ENCODE data around the gene NOS1AP. TPM values are rescaled to one million over a fixed set of nuclear protein-coding genes. Genes with fewer than 3 reads are reported as not detected.
"Not testable (repeated sequence)": the region's sequence is repeated elsewhere in the genome, so short reads cannot be mapped to it uniquely, and the experiment has no call there.

NOS1AP gene
- total RNA-seq, 1 donor from 2014 or later = 2.1 TPM

DNA sequence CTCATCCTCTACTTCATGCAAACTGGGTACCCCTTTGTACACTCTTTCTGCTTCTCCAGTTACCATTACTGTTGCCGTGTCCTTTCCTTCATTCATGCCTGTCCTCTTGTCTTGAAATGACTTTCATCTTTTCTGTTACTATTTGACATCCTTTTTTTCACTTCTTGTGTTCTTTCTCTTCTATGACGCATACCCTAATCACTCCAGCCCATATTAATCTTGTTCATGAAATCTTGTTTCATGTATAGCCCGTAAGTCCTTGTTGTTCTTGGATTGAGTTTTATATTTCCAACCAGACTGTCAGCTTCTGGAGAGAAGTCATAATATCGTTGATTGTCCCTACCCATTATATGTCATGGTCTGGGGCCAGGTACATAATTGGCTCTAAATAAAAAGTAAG is 126.1 kb downstream of the NOS1AP start:
- DNase-seq = no peak

DNA sequence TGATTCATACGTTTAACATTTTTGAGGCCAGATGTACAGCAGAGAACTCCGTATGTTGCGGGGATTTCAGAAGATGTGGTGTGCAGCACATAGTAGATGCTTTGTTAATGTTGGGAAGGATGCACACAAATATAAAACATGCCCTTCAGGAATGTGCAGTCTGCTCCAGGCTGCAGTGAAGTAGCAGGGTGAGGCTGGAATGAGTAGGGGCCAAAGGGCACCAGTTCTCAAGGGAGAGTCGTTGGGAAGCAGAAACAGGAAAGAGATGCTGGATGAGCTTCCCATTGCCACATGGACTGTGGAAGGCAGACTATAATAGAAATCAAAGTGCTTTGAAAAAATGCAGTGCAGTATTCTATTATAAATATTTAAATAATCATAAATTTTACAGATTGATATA is 126.9 kb downstream of the NOS1AP start:
- DNase-seq = no peak

GRCh38 chr1:162197041-162197531 is 127.6 kb downstream of the NOS1AP start:
- DNase-seq = no peak

DNA sequence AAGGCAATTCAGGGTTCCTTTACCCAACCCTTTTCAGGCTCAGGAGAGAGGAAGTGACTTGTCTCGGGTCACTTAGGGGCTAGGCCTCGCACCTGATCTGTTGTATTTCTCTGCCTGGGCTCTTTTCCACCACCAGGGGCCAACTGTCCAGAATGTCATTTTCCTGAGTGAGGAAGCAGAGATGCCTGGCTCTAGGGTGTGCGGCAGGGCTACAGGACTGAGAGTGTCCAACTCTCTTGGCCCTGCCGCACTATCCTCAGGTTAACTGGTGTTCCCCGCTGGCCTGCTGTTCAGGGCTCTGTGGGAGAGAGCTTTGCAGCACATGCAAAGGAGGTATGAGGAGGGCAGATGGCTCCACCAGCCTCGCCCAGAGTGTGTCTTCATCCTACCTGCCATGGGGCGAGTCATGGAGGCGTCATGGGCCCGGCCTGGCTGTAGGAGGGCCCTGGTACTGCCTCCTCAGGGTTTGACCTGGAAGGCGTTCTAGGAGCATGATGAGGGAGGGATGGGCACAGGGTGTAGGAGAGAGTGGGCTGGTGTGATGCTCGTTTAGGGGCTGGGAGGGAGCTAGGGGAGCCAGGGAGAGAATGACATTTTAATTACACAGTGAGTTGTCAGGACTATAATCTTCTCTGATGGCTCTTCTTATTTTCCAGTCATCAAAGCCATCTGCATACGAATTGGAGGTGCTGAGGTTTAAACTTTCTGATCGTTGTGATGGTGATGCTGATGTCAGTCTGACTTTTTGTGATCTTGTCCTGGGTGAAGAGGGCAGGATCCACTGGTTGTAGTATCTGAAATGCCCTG is 128.3 kb downstream of the NOS1AP start:
- no peak for DNase-seq

GRCh38 chr1:162200096-162200847 is 130.8 kb downstream of the NOS1AP start:
- DNase-seq = no peak

DNA sequence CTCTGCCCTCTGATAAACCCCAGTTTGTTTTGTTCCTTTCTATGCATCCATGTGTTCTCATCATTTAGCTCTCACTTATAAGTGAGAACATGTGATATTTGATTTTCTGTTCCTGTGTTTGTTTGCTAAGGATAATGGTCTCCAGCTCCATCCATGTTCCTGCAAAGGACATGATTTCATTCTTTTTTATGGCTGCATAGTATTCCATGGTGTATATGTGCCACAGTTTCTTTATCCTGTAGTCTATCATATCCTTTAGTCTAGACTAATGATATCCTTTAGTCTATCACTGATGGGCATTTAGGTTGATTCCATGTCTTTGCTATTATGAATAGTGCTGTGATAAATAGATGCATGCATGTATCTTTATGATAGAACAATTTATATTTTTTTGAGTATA is 131.6 kb downstream of the NOS1AP start:
- DNase-seq = not testable (repeated sequence)

DNA sequence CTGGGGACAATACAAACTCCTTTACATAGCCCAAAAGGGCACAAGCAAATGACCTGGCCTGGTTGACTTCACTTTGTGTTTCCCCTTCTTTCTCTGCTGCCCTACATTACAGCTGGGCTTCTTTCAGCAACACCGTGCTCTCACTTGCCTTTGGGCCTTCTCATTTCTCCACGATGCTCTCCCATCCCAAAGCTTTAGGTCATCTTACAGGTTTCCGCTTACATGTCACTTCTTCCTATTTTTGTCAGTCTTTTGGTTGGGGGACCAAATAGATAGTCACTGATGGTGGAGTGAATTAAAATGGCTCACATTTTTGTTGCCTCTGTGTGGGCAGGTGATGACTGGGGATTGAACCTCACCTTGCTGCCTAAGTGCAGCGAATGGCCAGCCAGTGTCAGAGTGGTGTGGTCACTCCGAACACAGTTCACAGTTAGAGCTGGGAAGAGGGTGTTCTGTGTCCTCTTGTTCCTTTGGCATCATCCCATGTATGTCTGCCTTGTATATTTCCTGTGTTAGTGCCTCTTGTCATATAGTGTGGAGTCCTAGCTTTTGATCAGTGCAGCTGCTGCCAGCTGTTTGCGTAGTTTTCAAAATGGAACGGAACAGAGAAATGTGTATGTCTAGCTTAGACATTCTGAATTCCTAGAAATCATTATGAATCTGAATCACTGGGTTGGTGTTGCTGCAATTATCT is 134.8 kb downstream of the NOS1AP start:
- DNase-seq = no peak

GRCh38 chr1:162204823-162205155 is 135.3 kb downstream of the NOS1AP start:
- no peak for DNase-seq

GRCh38 chr1:162206300-162206699 is 136.8 kb downstream of the NOS1AP start:
- DNase-seq = no peak

DNA sequence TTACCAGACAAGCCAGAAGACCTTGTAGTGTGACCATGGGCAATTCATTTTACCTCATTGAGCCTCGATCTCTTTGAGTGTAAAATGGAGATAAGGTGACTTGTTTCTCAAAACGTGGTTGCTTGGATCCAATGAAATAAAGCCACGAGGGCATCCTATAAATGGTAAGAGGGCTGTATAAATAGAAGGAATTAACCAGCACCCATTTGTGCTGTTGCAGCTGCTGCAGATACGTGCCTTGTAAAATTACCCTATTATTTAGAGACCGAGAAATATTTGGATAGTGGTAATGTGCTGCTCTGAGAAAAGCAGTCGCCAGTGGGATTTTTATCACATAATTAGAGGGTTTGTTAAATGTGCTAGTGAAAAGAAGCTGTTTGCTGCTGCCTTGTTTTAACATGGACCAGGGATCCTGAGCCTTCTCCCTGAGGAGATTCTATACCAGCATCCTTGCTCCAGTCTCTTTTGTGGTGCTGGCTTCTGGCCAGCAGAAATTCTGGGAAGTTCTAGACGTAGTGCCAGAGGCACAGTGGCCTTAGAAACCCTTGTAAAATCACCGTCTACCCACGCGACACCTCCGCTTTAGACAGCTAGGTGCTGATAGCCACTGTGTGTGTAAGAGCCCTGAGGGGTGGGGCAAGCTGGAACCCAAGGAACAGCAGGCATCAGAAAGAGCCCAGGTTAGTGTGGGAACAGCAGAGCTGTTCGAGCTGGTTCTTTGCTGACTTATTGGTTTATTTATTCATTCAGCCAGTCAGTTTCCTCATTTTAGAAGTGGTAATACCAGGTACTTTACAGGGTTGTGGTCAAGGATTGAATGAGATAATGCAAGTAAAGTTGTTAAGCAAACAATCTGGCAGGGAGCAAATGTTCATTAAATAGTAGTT is 137.5 kb downstream of the NOS1AP start:
- no peak for DNase-seq

- DNase-seq = no peak
Measured at GRCh38 chr1:162207862-162208261, 138.4 kb downstream of the NOS1AP start.

GRCh38 chr1:162210196-162210595 is 140.7 kb downstream of the NOS1AP start:
- no peak for DNase-seq

DNA sequence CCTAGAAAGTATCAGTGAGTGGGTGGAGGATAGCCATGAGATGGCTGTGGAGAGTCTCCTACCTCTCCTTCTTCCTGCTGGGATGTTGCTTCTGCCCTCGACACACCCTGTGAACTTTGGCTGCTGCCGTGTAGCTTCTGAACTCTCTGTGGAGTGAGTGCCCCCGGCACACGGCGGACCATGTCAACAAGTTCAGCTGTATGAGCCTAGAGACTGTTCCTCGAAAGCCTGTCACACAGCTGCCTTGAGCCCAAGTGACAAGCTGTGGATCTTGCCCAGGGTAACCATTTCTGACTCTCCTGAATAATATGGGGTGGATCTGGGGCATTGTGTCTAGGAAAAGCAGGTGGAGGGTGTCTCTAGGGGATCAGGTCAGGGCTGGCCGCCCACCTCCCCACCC is 143.2 kb downstream of the NOS1AP start:
- DNase-seq = no peak

- no peak for DNase-seq
Measured at GRCh38 chr1:162213281-162213912, 143.9 kb downstream of the NOS1AP start.

- DNase-seq = no peak
Measured at GRCh38 chr1:162214202-162214601, 144.7 kb downstream of the NOS1AP start.

GRCh38 chr1:162215902-162216301 is 146.4 kb downstream of the NOS1AP start:
- no peak for DNase-seq

DNA sequence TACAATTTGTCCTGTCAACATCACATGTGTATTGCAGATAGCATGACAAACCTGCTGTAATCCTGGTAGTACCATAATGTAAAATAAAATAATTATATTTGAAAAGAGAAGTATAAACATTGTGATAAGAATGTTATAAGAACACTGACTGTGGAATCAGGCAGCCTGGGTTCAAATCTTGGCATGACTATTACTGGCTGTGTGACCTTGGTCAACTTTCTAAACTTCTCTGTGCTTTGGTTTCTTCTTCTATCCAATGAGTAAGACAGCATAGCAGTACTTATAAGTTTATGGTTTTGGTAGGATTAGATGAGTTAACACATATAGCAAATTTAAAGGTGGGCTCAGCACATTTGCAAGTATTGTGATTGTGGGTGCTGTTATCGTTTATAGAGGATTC is 147.1 kb downstream of the NOS1AP start:
- no peak for DNase-seq

GRCh38 chr1:162217706-162218105 is 148.2 kb downstream of the NOS1AP start:
- peak; percentile 86 for DNase-seq

- DNase-seq = no peak
Measured at GRCh38 chr1:162218546-162218945, 149.1 kb downstream of the NOS1AP start.

DNA sequence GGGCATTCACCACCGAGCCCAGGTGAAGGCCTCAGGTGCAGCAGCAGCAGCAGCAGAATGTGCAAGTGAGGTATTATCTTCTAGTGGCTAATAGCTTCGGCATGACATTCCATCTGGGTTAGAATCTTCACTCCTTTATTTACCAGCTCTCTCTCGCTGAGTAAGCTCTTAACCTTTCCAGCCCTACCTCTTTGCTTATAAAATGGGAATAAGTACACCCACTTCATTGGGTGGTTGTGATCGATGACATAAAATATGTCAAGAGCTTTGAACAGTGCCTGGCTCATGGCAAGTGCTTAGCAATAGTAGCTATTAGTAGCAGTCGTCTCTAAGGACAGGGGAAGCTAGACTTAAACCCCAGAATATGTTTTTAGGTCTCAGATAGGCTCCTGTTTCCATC is 149.5 kb downstream of the NOS1AP start:
- DNase-seq = no peak

GRCh38 chr1:162219461-162219860 is 150.0 kb downstream of the NOS1AP start:
- no peak for DNase-seq

Data from skin of body (tissue), 2 donors.